Stimulated activated CD4-positive, alpha-beta T cell treated with anti-CD3 and anti-CD28 coated beads, Interleukin-15, amount 100 ng/mL, for 1 hour (primary cell): Measurements from ENCODE around the gene SLC2A6.

Experiments used
- DNase-seq, 2 donors: peaks; one replicate each; pipeline ENCODE4 v3.0.0-alpha.2; 2020; ENCODE audit warnings: low read depth in 1 of 2, low spot score in 1 of 2

Gene SLC2A6

GRCh38 chr9:133477992-133478850 is 678 bp downstream of the SLC2A6 start:
- DNase-seq, result no peak

GRCh38 chr9:133477461-133477860 is 1.4 kb downstream of the SLC2A6 start:
- DNase-seq, result no peak

DNA sequence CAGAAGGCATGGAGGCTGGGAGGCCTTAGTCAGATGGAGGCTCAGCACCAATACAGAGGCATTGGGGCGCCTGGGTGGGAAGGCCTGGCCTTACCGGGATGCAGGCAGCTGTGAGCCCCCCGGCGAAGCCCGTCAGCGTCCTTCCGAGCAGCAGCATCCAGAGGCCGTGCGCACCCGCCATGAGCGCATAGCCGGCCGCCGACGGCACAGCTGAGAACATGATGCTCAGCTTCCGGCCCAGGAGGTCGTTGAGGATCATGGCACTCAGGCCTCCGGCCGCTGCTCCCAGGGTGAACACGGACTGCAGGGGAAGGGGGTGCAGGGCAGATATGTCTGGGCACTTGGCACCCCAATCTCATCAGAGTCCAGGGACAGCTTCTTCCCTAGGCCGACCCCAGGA is 2.0 kb downstream of the SLC2A6 start:
- no peak for DNase-seq

DNA sequence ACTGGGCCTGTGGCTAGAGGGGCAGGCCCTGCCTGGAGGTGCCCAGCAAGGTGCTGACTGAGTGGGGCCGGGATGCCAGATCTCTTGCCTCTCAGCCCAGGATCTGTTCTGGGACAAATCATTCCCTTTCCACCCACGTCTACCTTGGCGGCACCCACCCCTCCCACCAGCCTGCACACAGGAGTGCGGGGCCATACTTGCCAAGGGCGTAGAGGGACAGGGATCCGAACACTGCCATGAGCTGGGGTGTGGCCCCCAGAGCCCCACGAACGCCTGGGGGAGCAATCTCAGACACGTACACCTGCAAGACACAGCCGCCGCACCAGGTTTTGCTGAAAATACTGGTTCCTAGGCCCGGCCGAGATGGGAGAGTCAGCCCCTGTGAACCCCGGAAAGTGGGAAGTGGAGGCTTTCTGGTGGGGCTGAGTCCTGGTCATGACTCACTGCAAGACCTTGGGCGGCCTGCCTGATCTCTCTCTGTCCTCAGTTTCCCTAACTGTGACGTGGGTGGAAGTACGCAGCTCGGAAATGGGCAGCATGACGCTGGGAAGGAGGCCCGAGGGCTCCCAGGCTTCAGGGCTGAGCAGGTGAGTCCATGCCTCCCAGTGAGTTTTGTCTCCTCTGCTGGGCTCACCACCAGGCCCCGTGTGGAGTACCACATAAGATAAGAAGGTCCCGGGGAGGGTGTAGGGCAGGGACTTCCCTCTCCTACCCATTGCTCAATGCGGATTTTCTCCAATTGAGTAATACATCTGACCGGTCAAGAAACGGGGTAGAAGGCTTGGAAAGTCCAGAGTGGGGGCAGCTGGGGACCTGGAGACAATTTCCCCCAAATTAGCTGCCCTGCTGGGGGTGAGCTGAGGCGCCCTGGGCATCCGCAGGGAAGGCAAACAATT is 2.6 kb downstream of the SLC2A6 start:
- no peak for DNase-seq

GRCh38 chr9:133475292-133476012 is 3.4 kb downstream of the SLC2A6 start:
- no peak for DNase-seq

DNA sequence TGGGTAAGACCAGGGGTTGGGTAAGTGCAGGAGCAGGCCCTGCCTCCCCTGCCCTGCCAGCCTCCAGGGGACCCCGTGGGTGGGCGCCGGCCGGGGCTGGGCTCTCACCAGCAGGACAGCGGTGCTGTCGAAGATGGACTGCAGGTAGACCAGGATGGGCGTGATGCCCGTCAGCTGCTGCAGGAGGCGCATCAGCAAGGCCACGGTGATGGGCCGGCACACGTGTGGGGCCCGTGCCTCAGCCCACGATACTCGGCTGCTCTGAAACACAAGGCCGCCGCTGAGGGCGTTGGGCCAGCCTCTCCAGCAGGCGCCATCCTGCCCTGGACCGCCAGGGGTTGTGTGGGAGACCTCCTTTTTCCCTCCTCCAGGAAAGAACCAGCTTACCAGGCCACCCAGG is 4.0 kb downstream of the SLC2A6 start:
- no peak for DNase-seq

GRCh38 chr9:133474215-133474614 is 4.7 kb downstream of the SLC2A6 start:
- no peak for DNase-seq

DNA sequence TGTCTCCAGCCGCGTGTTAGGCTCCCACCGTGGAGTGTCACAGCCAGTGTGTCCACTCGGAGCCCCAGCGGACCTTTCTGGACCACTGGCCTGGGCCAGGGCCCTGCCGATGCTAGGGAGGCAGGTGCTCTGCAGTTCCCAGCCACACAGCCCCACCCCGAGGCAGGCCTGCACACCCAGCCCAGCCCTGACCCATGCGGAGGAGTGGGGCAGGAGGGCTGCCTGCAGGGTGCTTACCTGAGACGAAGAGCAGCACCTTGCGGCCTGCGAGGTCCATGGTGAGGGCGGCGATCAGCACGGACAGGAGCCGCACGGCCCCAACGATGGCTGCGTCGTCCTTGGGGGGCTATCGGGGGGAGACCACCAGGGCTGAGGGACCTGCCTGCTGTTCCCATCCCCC is 5.2 kb downstream of the SLC2A6 start:
- DNase-seq, result no peak

GRCh38 chr9:133472753-133473378 is 6.0 kb downstream of the SLC2A6 start:
- DNase-seq, result no peak

DNA sequence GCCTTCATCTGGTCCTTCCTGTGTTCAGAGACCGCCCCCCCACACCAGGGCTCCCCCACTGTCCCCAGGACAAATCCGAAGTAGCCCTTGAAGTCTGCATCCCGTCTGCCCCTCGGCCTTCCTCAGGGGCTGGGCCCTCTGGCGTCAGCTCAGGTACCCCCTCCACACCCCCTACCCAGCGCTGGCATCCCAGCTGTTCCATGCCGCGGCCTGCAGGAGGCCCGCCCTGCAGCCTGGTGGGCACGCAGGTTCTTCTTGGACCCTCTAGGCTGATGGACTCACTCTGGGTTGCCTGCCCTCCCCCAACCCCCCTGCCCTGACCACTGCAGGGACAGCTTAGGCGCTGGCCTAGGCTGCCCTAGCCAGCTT is 6.6 kb downstream of the SLC2A6 start:
- no peak for DNase-seq

GRCh38 chr9:133471551-133472276 is 7.2 kb downstream of the SLC2A6 start:
- no peak for DNase-seq

- DNase-seq, result no peak
Observed at GRCh38 chr9:133470988-133471387, 7.9 kb downstream of the SLC2A6 start.

DNA sequence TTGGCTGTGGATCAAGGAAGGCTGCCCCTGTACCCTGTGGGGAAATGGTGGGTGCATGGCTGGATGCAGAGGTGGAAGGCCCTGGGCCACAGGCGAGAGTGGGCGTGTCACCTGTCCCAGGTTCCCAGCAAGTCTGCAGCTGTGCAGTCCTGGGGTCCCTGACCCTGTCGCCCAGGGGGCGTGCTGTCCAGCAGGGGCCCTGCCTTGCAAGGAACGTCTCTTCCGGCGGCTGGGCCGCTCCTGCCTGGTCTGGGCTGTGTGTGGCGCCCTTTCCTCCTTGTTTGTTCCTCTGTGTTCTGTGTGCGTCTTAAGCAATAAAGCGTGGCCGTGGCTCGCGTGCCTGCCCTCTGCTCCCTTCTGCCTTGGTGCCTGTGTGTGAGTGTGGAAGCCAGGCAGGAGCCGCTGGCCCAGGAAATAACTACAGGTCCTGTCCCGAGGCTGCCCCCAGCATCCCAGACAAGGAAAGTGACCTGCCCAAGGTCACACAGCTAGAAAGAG is 8.4 kb downstream of the SLC2A6 start:
- DNase-seq, result no peak

GRCh38 chr9:133468777-133469421 is 10.0 kb downstream of the SLC2A6 start:
- DNase-seq, result no peak

GRCh38 chr9:133468374-133468773 is 10.5 kb downstream of the SLC2A6 start:
- no peak for DNase-seq

GRCh38 chr9:133467101-133467500 is 11.8 kb downstream of the SLC2A6 start:
- DNase-seq, result no peak

DNA sequence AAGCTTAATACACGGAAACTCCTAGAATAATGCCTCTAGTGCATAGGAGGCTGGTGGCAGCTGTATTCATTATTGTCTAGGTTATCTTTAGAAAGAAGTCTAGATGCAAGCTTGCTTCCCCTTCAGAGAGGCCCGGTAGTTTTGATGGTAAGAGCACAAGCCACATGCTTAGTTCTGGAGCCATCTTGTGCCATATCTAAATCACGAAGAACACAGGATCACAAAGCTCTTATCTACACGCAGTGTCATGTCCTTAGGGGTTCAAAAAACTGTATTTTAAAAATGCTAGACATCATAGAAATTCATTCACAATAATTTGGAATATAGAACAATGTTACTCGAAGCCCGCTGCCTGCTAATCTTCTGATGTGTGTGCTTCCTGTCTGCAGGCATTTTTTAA is 12.9 kb downstream of the SLC2A6 start:
- DNase-seq, result no peak

GRCh38 chr9:133464638-133465037 is 14.3 kb downstream of the SLC2A6 start:
- DNase-seq, result no peak

GRCh38 chr9:133463864-133464615 is 14.9 kb downstream of the SLC2A6 start:
- no peak for DNase-seq
